Putamen (tissue), 1 donor: ENCODE results near the gene CEACAM6.
"Not testable (repeated sequence)": the region's sequence is repeated elsewhere in the genome, so short reads cannot be mapped to it uniquely, and the experiment has no call there.

Source experiments
- DNase-seq: peaks from one replicate; pipeline ENCODE4 v3.0.0-alpha.2; 2016; ENCODE audit warnings: low spot score

Gene CEACAM6

GRCh38 chr19:41746593-41747227 is 8.6 kb upstream of the CEACAM6 start:
- peak; percentile 6 for DNase-seq

DNA sequence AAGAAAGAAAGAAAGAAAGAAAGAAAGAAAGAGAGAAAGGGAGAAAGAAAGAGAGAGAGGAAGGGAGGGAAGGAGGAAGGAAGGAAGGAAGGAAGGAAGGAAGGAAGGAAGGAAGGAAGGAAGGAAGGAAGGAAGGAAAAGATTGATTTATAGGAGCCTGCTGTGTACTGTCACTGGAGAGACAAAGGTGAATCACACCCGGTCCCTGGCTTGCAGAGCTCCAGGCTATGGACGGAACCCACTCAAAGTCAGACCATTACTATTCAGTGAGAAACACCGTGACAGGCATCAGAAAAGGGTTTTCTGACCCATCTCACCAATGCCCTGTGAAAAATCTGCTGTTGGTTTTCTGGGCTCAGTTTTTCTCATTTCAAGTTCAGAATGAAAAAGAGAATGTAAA is 7.3 kb upstream of the CEACAM6 start:
- no peak for DNase-seq

DNA sequence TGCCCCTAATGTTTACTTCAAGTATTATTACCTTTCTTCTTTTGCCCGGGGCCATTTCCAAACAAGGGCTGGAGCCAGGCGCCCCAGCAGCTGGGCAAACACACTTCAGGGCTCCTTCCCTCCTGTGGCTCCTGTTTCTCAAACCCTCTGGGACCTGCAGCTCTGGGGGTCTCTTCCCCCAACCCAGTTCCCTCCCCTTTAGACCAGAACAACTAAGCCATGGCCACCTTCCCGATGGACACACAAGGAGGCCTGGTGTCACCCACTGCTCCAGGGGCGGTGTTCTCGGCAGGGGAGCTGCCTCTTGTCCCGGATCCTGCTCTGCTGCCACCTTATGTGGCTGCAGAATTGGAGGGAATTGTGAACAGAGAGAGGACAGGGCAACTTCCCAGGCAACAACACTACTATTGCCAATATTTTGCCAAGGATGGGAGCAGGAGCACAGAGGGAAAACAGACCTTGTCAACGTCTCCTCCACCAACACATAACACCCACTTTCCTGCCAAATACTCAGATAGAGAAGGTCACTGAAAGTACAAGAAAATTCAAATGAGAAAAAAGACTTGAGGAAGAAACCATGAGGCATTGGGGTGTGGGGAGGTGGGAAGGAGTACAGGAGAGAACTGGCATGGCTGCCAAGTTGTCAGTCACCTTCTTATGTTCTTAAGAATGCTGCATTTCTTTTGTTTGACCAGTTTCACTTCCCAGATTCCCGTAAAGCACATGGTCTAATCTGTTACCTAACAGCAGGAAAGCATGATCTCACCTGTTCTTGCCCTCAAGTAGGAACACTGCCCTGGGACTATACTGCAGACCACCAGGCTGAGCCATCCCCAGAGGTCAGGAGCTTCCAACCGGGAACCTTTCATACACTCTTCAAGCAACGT is 4.8 kb upstream of the CEACAM6 start:
- peak; percentile 39 for DNase-seq

DNA sequence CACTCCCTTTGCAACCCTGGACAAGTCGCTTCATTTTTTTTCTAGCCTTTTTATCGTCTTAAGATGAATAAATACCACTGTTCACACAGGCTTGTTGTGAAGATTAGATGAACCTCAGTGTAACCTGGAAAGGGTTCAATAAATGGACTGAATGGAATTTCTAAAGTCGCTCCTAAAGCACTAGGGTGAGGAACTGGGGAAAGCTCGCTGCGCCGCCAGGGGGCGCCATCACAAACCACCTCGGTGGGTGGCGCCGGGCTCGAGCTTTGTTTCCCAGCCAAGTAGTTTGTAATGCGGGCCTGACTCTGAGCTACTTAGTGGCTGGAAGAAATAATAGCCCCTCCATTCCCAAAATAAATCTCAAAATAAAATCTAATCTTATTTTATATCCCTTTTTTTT is 2.2 kb upstream of the CEACAM6 start:
- no peak for DNase-seq

DNA sequence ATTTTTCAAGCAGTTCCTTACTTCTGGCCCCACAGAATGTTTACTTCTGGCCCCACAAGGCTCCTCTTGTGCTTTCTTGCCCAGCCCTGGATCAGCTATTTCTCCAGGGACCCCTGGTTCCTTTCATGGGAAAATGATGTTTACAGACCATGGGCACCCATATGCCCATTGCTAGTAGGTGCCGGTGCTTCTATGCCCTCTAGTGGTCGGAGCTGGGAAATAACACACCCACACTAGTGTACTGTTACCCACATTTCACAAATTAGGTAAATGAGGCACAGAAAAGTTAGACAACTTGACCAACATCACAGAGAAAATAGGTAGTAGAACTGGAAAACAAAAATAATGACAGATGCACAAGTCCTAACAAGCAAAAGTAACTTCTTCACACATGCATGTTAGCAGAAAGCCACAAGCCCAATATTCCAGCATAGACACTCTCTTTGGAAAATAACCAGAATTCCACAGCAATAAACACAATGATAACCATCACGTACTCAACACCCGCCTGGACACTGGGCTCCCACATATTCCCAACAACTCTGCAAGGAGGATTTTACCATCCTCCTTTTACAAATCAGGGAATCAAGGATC is 1.3 kb upstream of the CEACAM6 start:
- no peak for DNase-seq

DNA sequence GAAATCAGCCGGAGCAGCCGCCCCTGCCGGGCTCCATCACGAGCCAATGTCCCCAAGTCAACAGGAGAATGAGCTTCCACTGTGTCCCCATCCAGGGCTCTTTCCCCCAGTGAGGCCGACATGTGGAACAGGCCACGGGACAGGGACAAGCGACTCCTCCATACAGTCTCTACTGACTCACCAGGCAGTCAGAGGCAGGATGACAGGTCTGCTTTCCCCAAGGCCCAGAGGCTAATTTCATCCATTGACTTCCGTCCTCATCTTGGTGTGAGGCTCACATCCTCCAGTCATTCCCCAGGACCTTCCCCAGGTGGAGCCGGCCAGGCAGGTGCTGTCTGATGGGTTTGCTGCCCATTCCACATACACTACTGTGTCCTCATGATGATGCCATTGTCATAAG is 3.5 kb downstream of the CEACAM6 start:
- no peak for DNase-seq

DNA sequence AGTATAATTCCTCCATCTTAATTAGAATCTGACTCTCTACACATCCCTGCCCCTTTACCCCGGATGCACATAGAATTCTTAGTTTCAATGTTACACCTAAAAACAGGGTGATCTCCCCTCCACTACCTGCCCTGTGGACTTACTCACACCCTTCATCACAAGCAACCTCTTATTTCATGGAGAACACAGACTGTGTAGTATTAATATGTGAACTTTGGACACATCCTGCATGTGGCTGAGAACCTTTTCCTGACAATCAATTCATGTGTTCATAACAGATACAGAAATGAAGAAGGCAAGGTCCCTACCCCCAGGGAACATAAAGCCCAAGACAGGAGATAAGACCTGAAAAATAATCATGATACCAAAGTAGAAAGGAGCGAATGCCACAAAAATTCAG is 11.8 kb downstream of the CEACAM6 start:
- DNase-seq = no peak

- not testable (repeated sequence) for DNase-seq
These were observed 12.8 kb downstream of the CEACAM6 start for GRCh38 chr19:41768105-41768504.

DNA sequence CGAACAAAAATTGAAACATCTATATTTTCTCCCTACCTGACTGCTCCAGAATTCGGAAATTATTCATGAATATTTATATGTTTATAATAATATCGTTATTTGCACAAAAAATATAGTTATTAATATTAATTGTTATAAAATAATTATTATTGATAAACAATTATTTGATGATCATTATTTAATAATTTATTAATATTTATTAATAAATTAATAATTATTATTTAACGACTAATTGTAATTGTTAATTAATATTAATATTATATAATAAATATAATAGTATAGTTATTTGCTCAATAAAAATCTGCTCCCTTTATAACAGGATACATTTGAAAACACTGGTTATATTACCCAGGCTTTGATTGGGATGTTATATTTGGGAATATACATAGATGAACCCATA is 14.3 kb downstream of the CEACAM6 start:
- no peak for DNase-seq

GRCh38 chr19:41771410-41771809 is 16.1 kb downstream of the CEACAM6 start:
- no peak for DNase-seq

- DNase-seq = no peak
These were observed 19.2 kb downstream of the CEACAM6 start for GRCh38 chr19:41774515-41774980.

DNA sequence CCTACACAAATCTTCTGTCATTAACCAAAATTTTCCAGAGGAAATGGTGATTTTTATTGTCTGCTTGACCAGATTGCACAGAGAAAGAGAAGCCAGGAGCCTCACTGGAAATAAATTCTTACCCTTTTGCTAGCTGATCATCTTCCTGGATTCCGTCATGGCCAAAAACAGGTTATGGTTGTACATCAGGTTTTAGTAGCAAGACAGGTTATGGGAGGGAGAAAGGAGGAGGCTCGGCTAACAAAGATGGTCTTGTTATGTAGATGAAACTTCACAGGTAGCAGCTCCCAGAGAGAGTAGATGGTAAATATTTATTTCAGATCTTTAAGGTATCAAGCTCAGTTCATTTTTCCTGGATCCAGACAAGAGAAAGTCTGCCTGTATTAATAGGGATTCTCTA is 21.4 kb downstream of the CEACAM6 start:
- no peak for DNase-seq

GRCh38 chr19:41783612-41784011 is 28.3 kb downstream of the CEACAM6 start:
- no peak for DNase-seq

DNA sequence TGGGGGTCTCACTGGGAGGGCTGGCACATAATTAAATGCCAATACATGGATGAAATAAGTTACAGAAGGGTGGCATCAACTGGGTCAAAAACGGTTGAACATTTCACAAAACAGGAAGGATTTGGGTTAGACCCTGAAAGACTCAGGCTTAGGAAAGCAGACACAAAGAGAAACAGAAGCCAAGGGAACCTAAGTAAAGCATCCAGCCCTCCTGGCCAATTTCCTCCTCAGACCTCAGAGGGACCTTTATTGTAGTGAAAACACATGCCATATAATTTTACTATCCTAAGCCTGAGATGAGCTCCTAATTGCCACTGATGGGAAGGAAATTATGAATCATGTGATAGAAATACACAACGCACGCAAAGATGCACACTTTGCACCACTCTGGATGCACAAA is 29.0 kb downstream of the CEACAM6 start:
- DNase-seq = no peak

GRCh38 chr19:41784743-41785142 is 29.4 kb downstream of the CEACAM6 start:
- no peak for DNase-seq

DNA sequence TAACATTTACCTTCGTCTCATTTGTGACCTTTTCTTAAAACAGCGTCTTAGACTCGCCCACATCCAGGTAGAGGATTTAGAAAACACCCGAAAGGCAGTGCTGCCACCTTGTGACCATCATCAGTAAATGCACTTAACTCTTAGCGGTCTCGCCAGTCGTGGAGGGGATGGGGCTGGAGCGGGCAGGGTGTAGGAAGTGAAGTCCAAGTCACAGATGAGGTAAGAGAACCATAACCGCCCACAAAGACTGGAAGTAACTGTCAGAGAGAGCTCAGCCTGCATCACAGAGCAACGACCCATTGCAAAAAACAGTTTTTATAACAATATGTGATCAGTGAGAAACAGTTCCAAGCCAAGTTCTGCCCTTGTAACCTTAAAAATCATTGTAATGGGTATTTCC is 30.3 kb downstream of the CEACAM6 start:
- peak; percentile 45 for DNase-seq

GRCh38 chr19:41787055-41787454 is 31.7 kb downstream of the CEACAM6 start:
- DNase-seq = no peak

DNA sequence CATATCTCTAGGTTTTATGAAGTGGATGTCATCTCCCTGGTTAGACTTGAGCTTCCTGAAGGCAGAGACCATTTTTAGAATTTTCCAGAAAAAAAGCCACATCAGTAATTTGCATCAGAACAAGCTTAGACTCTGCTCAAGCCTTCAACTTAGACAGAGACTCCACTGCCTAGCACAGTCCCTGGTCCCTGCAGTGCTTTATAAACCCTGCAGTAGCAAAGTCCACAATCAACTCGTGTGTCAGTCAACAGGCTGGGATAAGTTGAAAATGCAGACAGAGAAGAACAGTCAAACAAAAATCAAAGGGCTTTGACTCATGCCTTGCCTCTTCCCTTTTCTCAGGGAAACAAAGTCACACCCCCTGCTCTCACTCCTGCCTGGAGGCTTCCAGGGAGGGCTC is 33.2 kb downstream of the CEACAM6 start:
- DNase-seq = not testable (repeated sequence)

- not testable (repeated sequence) for DNase-seq
These were observed 33.7 kb downstream of the CEACAM6 start for GRCh38 chr19:41789053-41789452.

DNA sequence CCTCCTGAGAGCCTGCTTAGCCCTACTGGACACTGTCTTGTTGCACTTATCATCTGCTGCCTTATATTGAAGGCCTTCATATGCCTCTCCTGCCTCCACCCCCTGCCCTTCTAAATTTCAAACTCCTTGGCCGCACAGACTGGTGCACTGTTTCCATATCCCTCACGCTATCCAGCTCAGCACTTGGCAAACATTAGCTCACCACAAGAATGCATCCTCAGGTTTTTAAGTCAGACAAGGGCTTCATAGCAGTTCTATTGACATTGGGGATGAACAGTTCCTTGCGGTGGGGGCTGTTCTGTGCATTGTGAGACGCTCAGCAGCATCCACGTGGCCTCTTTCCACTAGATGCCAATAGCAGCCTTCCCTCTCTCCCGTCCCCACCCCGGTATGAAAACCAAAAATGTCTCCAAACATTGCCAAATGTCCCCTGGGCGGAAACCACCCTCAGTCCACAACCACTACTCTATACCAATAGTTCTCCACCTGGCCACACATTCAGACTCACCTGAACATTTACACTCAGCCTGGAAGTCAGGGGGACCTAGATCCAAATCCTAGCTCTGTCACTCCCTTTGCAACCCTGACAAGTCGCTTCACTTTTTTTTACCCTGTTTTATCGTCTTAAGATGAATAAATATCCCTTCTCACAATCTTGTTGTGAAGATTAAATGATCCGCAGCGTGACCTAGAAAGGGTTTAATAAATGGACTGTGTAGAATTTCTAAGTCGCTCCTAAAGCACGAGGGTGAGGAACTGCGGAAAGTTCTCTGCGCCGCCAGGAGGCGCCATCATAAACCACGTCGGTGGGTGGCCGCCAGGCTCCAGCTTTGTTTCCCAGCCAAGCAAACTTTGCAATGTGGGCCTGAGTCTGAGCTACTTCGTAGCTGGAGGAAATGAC is 37.4 kb downstream of the CEACAM6 start:
- no peak for DNase-seq

GRCh38 chr19:41793414-41793727 is 38.0 kb downstream of the CEACAM6 start:
- DNase-seq = no peak

- no peak for DNase-seq
These were observed 39.7 kb downstream of the CEACAM6 start for GRCh38 chr19:41795031-41795461.
